Stimulated activated CD8-positive, alpha-beta memory T cell treated with anti-CD3 and anti-CD28 coated beads, Interleukin-4, amount 100 ng/mL, for 1 hour (primary cell): Measurements from ENCODE around the gene ELMO2.
"Not testable (repeated sequence)": the region's sequence is repeated elsewhere in the genome, so short reads cannot be mapped to it uniquely, and the experiment has no call there.

Experiments used
- DNase-seq, 2 donors: peaks; one replicate each; pipeline ENCODE4 v3.0.0-alpha.2; 2020; ENCODE audit warnings: low read depth in 2 of 2, low spot score in 1 of 2

The ELMO2 gene

DNA sequence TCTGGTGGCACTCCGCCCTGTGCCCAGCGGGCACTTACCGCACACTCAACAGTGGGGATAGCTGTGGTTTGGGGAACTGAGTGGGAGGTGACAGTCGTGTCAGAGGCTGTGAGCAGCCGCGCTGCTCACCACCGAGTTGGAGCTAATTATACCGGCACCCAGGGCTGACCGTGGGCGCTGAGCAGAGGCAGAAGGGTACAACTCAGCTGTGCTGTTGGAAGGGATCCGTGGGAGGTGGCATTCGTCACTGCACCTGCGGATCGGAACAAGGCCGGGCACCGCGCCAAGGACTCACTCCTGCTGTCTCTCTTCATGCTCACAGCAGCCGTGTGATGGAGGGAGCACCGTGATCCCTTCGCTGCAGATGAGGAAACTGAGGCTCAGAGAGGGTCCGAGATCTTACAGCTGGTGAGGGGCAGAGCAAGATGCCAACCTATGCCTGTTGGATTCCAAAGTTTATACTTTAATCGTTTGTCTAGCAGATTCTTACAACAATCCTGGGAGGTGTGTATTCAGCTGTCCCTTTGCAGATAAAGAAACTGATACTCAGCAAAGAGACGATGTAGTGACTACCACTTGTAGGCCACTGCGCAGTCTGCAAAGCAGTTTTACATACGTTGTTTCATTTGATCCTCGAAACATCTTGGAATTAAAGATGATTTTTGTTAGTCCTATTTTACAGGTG lies 713 bp upstream of the ELMO2 start:
- peak; percentile 45 to 65 for DNase-seq

DNA sequence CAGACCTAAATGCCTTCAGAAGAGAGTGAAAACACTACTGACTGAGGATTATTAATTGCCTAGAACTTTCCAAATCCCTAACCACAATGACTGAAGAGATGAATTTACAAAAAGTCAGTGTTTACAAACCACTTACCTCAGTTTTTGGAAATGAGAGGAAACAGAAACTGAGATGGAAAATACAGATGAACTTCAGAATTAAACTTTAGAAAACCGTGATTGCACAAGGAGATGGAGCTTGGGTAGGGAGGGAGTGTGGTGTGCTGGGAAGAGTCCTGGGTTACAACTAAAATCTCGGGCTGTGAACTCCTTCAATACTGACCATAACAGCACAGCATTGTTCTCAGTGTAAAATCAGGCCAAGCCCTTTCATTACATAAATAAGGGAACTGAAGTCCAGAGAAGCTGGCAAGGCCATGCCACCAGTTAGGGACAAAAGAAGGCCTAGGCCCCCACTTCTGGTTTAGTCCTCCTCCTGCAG lies 4.0 kb downstream of the ELMO2 start:
- no peak for DNase-seq

DNA sequence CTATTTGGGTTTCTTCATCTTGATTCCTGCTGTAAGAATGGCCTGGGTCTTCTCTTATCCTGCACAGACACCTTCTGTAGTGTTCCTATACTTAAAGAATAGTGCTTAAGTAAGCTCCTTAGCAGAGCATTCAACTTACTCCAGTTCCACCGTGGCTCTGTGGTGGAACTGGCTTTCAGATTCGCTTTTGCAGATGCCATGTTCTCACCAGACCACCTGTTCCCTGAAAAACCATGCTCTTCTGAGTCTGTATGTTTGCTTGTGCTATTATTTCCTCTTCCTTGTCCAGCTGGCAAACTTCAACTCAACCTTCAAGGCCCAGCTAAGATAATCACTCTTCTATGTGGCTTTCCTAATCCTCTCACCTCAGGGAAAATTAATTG lies 4.9 kb downstream of the ELMO2 start:
- no peak for DNase-seq

DNA sequence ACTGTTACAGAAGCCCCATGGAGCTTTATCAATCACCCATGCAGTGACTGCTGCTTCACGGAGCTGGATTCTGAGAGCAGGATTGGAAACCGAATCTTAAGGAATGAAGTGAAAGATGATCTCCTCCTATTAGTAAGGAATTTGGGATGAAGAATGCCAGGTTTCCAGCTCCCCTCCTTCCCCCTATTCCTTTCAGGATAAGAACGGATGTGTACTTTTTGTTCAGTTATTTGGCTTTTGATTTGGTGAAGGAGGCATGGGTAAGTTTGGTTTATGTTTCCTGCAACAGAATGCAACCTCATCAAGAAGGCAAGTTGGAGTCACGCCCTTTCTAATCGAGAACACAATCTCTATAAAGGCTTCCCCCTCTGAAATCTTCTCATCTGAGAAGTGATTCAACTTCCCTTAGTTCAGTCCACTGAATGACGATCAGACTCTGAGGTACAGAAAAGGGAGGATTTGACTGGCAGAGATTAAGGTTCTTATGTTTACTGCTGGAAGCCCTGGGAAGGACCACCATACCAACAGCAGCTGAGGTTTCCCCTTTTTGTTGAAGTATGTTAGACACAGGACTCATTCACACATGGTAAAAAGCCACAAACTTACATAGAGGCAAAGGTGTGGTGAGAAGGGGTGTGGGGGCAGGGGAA lies 5.5 kb downstream of the ELMO2 start:
- no peak for DNase-seq

DNA sequence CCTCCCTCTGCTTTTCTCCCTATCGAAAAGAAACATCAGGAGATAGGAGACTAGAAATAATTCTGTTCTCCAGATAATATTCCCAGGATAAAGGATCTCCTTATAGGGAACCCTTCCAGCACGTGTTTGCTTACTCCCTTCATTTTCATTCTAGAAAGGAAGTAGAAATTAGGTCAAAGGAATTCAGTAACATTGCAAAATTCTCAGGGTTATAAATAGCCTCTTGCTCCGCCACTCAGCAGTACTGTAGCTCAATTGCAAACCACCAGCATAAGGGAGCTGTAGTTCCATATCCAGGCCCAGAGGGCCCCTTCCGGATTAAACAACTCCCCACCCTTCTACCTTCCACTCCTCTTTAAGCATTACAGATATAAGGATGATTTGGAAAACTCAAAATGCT lies 6.2 kb downstream of the ELMO2 start:
- DNase-seq = no peak

DNA sequence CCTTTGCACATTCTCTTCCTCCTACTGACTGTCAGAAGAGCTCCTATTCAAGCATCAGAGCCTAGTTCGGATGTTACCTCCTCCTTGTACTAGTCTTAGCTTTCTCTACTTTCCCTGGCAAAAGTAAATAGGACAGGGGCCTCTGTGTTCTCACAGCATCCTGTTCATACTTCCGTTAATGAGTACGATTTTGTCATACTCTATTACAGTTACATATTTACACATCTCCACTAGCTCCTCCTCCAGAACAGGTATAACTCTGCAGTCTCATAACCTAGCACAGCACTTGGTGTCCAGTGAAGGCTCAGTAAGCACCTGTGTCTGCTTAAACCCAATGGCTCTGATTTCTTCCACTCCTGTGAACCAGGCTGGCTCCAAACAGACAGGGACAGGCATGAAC lies 7.0 kb downstream of the ELMO2 start:
- DNase-seq = no peak

DNA sequence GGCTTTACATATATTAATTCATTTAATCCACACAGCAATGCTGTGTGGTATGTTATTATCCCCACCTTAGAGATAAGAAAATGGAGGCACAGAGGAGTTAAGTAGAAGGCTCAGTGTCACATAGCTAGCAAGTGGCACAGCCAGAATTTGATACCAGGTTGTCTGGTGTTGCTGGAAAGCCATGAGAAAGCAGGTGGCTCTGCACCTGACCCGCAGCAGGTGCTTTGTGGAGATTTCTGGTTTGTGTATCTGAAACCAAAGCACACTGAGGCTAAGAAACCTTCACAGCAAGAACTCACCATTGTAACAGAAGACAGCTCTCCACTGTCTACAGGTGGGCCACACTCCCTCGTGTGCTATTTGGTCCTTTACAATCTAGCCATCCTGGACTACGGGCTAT lies 7.5 kb downstream of the ELMO2 start:
- DNase-seq = no peak

DNA sequence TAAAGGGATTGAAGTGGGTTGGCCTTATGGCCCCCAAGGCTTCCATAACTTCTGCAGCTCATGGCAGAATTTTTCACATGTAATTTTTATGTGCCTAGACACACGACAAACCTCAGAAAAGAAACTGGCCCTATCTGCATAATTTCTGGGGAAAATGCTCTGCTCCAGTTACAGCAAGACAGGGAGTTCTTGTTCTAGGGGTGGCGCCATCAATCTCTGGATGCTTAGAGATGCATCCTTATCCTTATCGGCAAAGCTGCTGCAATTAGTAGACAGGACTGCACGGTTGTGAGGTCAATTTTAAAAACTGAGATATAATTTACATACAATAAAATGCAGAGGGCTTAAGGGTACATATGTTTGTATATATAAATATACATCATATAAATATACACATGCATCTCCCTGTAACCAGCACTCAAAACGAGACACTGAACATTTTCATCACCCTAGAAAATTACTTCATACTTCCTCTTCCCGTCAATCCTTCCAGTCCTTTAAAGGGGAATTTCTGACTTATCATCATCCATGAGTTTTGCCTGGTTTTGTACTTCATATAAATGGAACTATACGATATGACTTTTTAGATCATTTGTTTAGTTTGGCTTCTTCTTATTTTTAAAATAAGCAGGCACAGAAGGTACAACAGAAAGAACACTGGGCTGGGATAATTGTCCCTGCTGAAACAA lies 10.2 kb downstream of the ELMO2 start:
- no peak for DNase-seq

DNA sequence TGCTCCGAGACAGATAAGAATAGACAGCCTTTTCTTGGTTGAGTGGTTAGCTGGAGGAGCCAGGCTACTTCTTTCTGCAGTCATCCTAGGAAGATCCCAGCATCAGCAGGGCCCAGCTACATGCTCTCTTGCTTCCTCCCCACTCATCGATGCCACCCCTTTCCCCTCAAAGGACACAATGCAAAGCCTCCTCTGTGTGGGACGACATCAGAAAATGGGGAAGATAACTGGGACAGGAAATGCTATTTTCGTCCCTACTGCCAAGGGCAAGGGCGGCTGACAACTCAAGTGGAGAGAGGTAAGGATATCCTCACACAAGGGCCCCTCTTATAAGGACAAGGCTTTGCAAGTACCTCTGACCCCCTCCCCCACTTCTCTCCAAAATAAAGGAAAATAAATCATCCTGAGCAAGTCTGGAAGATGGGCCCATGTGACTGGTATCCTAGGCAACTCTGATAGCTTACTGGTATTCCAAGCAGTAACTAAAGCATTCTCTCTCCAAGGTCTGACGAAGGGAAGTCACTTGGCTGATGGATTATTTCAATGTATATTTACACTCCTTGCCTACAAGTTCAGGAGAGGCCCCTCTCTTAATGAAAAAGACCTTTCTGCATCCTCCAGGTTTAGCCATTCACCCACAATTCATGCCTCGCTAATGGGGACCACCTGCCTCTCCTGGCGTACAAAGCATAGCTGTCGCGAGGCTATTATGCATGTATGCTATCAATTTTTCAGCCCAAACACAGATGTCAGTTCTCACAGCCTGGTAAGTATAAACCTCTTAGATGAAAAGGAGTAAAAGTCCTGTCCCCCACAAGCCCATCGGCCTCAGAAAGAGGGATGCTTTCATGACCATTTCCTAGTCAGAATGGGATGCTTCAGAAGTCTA lies 11.3 kb downstream of the ELMO2 start:
- DNase-seq = no peak

DNA sequence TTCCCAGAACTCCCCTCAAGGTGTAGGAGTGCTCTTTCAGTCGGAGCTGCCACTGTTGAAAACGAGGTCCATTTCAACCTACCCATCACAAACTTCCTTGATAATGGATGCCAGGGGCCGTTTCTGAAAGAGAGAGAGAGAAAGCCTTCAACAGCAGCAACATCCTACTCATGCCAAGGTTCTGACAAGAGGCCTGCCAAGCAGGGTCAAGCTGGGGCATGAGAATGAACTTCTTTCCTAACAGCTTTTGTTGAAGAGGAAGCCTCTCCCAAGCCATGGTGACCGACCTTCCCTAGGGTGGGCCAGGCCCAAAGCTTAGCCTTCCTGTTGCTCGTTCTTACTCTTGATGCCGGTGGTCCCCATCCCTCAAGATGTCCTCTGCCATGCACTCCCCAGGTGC lies 12.4 kb downstream of the ELMO2 start:
- no peak for DNase-seq

DNA sequence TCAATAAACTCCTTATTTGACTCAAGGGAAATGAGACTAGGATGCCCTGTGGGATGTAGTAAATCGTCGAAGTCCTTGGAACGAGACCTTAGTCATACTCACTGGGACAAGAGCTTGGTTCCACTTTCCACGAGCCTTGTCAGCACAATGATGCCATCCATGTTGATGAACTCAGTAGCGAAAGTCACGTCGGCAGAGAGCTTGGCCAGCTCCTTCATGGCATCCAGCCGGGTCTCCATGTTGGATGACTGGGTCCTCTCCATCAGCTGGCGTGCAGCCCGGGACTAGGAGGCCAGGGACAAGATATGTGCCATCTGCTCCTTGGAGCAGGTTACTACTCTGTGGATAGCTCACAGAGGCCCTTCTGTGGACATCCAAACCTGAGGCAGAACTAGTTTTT lies 17.5 kb downstream of the ELMO2 start:
- no peak for DNase-seq

DNA sequence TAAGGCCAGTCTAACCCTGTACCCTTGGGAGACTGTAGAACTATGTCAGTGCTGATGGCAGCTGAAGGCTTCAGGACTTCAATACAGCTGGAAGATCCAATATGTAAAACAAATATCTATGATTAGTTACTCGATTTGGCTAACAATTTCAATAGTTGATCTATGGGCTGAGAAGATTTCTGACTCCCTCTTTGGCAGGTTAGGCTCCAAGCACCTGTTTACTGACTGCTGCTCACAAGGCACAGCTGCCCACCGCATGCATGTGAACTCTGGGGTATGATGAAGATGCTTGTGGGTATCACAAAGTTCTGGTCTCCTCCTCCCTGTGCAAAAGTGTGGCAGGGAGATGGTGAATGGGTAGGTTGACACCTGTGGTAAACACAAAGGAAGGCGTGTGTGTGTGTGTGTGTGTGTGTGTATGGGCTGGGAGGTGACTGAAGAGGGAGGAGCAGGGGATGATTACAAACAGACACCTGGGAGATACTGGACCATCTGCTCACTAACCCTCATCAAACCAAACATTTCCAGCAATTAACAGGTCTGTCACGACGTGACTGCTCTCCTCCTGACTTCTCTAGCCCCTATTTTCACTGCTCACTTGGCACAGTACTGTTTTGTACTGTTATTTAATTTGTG lies 18.1 kb downstream of the ELMO2 start:
- DNase-seq = no peak

DNA sequence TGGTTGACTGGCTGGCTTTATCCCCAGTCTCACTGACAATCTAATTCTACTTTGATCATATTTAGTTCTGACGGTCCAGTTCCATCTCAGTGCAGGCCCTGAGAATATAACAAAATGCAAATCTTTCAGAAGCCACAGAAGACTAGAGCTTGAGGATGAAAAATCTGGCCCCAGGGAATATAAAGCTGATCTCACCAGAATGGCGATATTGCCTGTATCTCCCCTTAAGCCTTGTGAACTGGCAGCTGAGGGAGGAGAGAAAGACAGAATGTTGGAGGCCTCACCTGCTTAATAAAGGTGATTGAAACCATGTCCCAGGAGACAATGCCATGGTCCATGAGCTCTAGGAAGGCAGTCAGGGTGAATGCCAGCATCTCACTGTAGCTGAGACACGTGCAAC lies 19.4 kb downstream of the ELMO2 start:
- DNase-seq = not testable (repeated sequence)

DNA sequence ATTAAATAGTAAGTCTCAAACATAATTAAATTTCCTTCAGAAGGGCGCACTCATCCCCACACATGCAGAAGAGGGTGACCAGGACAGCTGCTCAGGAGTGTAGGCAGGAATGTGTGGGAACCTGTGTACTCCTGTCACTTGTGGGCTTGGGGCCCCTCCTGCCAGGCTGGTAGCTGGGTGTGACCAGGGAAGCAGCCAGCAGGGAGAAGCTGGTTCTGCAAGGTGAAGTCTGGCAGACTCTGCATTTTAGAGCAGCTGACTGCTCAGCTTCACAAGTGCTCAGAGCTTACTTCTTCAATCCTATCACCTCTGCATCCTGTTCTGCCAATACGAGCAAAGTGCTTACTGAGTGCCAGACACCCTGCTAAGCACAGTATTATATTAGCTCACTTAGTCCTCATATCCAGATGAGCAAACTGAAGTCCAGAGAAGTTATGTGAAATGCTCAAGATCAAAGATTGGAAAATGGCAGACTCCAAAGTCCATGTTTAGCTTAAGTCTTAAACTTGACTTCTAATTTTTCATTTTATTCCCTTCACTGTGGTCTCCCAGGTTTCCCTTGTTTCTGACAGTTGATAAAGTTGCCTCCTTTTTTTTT lies 27.9 kb downstream of the ELMO2 start:
- DNase-seq = no peak

DNA sequence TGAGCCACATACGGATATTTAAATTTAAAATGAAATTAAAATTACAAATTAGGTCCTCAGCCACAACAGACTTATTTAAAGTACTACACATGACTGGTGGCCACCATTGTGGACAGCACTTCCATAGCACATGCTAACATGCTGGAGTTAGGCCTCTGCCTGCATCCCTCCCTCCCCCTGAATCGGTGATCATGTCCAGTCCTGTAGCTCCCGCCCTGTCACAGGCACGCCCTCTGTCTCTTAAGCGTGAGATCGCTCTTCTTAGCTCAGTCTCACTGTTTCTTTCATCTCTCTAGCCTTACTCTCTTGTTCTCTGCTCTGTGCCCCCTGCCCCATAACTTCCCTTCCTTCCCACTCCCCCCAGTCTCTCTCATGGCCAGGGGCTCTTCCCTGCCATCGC lies 28.9 kb downstream of the ELMO2 start:
- DNase-seq = no peak

DNA sequence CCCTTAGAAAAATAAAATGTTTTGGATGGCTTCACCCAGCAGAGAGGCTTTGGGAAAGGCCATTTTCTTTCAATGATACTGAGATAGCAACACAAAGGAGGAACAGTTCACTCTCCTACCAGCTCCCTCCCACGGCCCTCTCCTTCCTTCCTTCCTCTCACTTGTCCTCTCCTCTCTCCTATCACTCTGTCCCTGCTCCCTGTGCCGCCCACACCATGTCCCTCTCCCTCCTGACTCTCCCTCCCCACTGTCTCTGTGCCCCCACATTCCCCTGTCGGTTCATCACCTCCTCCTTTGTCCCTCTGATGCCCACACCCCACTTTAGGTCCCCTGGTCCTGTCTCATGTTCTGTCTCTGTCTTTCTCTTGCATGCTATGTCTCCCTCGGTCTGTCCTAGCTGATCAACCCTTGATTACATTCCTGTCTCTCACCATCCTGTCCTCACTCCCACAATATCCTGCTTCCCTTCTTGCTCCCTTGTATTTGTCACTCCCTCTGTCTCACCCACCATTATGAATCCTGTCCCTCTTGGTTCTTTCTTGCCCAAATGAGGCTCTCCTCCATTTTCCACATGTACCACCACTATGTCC lies 30.1 kb downstream of the ELMO2 start:
- DNase-seq = no peak

DNA sequence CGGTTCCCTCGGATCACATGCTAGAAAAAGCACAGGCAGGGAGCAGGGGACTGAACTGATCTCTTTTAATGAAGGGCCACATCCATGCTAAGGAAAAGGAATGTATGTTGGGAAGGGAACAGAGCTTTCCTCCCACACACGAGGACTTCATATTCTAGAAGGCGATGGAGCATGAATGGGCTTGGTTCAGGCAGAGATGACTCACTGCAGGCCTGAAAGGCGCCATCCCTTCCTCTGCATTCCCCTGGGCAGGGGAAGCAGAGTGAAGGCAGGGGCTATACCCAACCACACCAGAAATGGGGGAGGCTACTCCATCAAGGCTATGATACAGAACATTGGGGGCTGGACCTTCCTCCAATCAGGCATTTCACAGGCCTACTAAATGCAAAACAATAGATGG lies 30.6 kb downstream of the ELMO2 start:
- no peak for DNase-seq

DNA sequence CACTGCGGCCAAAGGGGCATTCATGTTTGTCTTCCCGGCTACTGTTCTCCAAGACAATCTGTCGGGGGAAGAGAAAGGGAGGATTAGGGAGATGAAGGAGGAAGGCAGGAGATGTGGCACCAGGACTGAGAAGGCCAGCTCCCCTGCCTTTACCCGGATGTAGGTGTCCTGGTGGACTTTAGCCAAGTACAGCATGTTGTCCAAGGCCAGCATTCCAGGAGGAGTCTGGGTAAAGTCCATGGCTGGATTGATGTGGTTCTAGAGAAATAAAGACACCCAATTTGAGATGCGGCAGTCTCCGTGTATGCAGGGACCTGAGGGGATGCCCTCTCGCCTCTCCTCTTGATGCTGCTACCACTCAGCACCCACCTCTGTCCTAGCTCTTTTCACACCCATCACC lies 32.0 kb downstream of the ELMO2 start:
- DNase-seq = no peak

DNA sequence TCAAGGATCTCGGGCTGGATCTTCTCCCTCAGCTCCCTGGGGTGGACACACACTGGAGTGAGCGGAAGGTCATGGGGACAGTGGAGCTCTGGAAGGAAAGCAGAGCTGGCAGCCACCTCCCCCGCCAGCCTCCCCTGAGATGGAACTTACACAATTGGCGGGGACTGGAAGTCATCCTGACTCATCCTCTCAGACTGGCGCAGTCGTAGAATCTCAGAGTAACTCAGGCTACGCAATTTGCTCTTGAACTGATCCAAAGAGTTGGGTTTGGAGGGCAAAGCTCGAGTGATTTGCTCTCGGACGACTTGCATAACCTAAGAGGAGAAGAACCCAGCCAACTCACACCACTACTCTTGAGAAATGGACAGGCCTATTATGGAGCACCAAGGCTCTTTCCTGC lies 34.8 kb downstream of the ELMO2 start:
- DNase-seq = no peak

DNA sequence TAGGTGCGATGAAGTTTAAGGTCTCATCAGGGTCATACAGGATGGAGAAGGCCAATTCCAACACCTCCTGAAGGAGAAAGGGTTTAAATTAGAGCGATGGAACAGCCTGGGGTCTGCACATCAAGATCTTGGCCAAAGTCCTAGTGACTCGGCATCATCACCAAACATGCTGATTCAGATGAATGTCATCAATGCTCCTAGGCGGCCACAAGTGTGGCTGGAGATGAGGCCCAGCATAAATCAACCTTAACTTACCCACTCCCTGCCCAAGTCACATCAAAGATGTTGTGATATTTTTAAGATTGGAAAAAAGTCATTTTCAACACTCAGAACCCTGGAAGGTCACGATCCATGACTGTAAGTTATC lies 37.5 kb downstream of the ELMO2 start:
- no peak for DNase-seq
